Neuronal stem cell (in vitro differentiated cells): ENCODE results near the gene NUP188.

ENCODE experiments used
- DNase-seq: peaks from one replicate; pipeline ENCODE4 v3.0.0-alpha.2; 2013; ENCODE audit warnings: low spot score
- H2AFZ ChIP-seq: one replicate; pipeline ENCODE4 v1.6.1; 2013; ENCODE audit warnings: mild to moderate bottlenecking, low read length, inconsistent platforms
- H2AK5ac ChIP-seq: 2 replicates; pipeline ENCODE4 v1.6.1; 2013; ENCODE audit warnings: low read depth, mild to moderate bottlenecking, inconsistent platforms, low read length, moderate library complexity, mixed read lengths
- H2BK120ac ChIP-seq: 2 replicates; pipeline ENCODE4 v1.6.1; 2013; ENCODE audit warnings: low read depth, mild to moderate bottlenecking, inconsistent platforms, low read length, moderate library complexity, mixed read lengths
- H2BK12ac ChIP-seq: one replicate; pipeline ENCODE4 v1.6.1; 2013; ENCODE audit warnings: low read length, inconsistent platforms
- H2BK15ac ChIP-seq: 2 replicates; pipeline ENCODE4 v1.6.1; 2013; ENCODE audit warnings: mild to moderate bottlenecking, low read length, inconsistent platforms, mixed read lengths
- H2BK5ac ChIP-seq: one replicate; pipeline ENCODE4 v1.6.1; 2013; ENCODE audit warnings: inconsistent platforms, mild to moderate bottlenecking, low read length, moderate library complexity
- H3K14ac ChIP-seq: one replicate; pipeline ENCODE4 v1.6.1; 2013; ENCODE audit warnings: low read length, inconsistent platforms
- H3K18ac ChIP-seq: 2 replicates; pipeline ENCODE4 v1.6.1; 2013; ENCODE audit warnings: low read length, inconsistent platforms
- H3K23ac ChIP-seq: 2 replicates; pipeline ENCODE4 v1.6.1; 2013; ENCODE audit warnings: low read depth, mild to moderate bottlenecking, mixed read lengths, low read length, inconsistent platforms; ENCODE audit not compliant: poor library complexity
- H3K27ac ChIP-seq: replicated peaks from 3 replicates; pipeline ENCODE4 v1.5.1; 2013; ENCODE audit warnings: low read length, inconsistent platforms
- H3K27me3 ChIP-seq, 3 experiments: 2 replicates each; pipeline ENCODE4 v1.6.1; 2013; ENCODE audit warnings: low read length in 3 of 3, mild to moderate bottlenecking in 2 of 3, inconsistent platforms in 1 of 3, low read depth in 1 of 3, mixed read lengths in 1 of 3, moderate library complexity in 1 of 3; ENCODE audit not compliant: control insufficient read depth in 3 of 3, insufficient read depth in 3 of 3
- H3K36me3 ChIP-seq, 2 donors: replicated peaks in 1 of 2; 2 replicates each; pipeline ENCODE4 v1.6.1; 2013; ENCODE audit warnings: low read length in 2 of 2; ENCODE audit not compliant: control insufficient read depth in 2 of 2, insufficient read depth in 2 of 2
- H3K4ac ChIP-seq: 2 replicates; pipeline ENCODE4 v1.6.1; 2013; ENCODE audit warnings: inconsistent platforms, mild to moderate bottlenecking, low read length, moderate library complexity
- H3K4me1 ChIP-seq, 2 donors: 1 replicate in 1 of 2; 2 replicates in 1 of 2; pipeline ENCODE4 v1.6.1; 2013; ENCODE audit warnings: low read length in 2 of 2, low read depth in 1 of 2; ENCODE audit not compliant: control insufficient read depth in 2 of 2, insufficient read depth in 1 of 2
- H3K4me2 ChIP-seq: one replicate; pipeline ENCODE4 v1.6.1; 2013; ENCODE audit warnings: mild to moderate bottlenecking, low read length, inconsistent platforms; ENCODE audit not compliant: insufficient read depth, poor library complexity, severe bottlenecking
- H3K4me3 ChIP-seq, 2 donors: 2 replicates each; pipeline ENCODE4 v1.5.1; 2013; ENCODE audit warnings: low read length in 2 of 2, mild to moderate bottlenecking in 2 of 2, inconsistent platforms in 1 of 2, moderate library complexity in 1 of 2
- H3K79me1 ChIP-seq: one replicate; pipeline ENCODE4 v1.6.1; 2013; ENCODE audit warnings: low read depth, mild to moderate bottlenecking, inconsistent platforms, low read length, moderate library complexity
- H3K9ac ChIP-seq: one replicate; pipeline ENCODE4 v1.6.1; 2013; ENCODE audit warnings: mild to moderate bottlenecking, low read depth, low read length, inconsistent platforms; ENCODE audit not compliant: poor library complexity
- H3K9me3 ChIP-seq, 2 donors: replicated peaks in 1 of 2; 2 replicates each; pipeline versions ENCODE3 to v1.6.1; 2013; ENCODE audit warnings: low read length in 2 of 2, mild to moderate bottlenecking in 2 of 2, inconsistent platforms in 1 of 2, low read depth in 1 of 2, mixed read lengths in 1 of 2, moderate library complexity in 1 of 2; ENCODE audit not compliant: control insufficient read depth in 2 of 2, insufficient read depth in 1 of 2
- H4K8ac ChIP-seq: one replicate; pipeline ENCODE4 v1.6.1; 2013; ENCODE audit warnings: low read depth, mild to moderate bottlenecking, inconsistent platforms, low read length, moderate library complexity
- H4K91ac ChIP-seq: one replicate; pipeline ENCODE4 v1.6.1; 2013; ENCODE audit warnings: low read length, low read depth, mild to moderate bottlenecking, inconsistent platforms; ENCODE audit not compliant: poor library complexity
- WGBS, 2 donors: extraction: QIAGEN DNeasy Blood & Tissue Kit; methylation state at CpG; one replicate each; pipeline ENCODE4 v1.1.7; 2013; ENCODE audit warnings: missing lambda C conversion rate in 2 of 2, mixed read lengths in 1 of 2; ENCODE audit not compliant: insufficient read length in 2 of 2, insufficient replicate concordance in 1 of 2; ENCODE audit errors: extremely low coverage in 2 of 2; 5-methylcytosine and 5-hydroxymethylcytosine counted together

Gene NUP188

GRCh38 chr9:129021091-129021490, 73.6 kb downstream of the NUP188 start:
- Histone ChIP-seq H2AFZ (no peak overlapping the region), H2AK5ac (no peak overlapping the region), H3K4me3 (no peak overlapping the region), H3K36me3 (peaks cover 0 to 18% of the 10 kb centered on the region in 2 donors), H3K23ac (peak overlapping the region; percentile 11), H3K4me2 (no peak overlapping the region), H3K27ac (no peak overlapping the region), H3K27me3 (no peaks in the 10 kb centered on the region), H3K4ac (no peak overlapping the region), H3K18ac (no peak overlapping the region), H2BK15ac (no peak overlapping the region), H2BK12ac (no peak overlapping the region), H2BK5ac (no peak overlapping the region), H3K14ac (no peak overlapping the region), H4K8ac (no peak overlapping the region), H3K79me1 (peaks cover 7% of the 10 kb centered on the region), H2BK120ac (no peak overlapping the region), H3K4me1 (peaks cover 6 to 10% of the 10 kb centered on the region in 2 donors), H3K9ac (no peak overlapping the region), H3K9me3 (no peaks in the 10 kb centered on the region), H4K91ac (no peak overlapping the region)
- DNase-seq = no peak
- no CpG with 5 or more reads among the region's 8 CpGs for WGBS, 2 donors

- Histone ChIP-seq H2BK5ac (no peak overlapping the region), H3K4ac (no peak overlapping the region), H2BK120ac (no peak overlapping the region), H3K4me2 (no peak overlapping the region), H2BK15ac (no peak overlapping the region), H3K79me1 (peaks cover 10% of the 10 kb centered on the region), H2BK12ac (no peak overlapping the region), H3K36me3 (peaks cover 0 to 17% of the 10 kb centered on the region in 2 donors), H3K4me1 (peaks cover 15 to 18% of the 10 kb centered on the region in 2 donors), H3K18ac (no peak overlapping the region), H3K23ac (no peak overlapping the region), H3K14ac (no peak overlapping the region), H3K9ac (no peak overlapping the region), H3K9me3 (no peaks in the 10 kb centered on the region), H3K27me3 (no peaks in the 10 kb centered on the region), H2AK5ac (no peak overlapping the region), H3K4me3 (no peak overlapping the region), H4K8ac (no peak overlapping the region), H2AFZ (no peak overlapping the region), H4K91ac (no peak overlapping the region), H3K27ac (no peak overlapping the region)
- no peak for DNase-seq
- WGBS, 2 donors = no CpG with 5 or more reads among the region's 9 CpGs
Measured at GRCh38 chr9:129022037-129022436, 74.5 kb downstream of the NUP188 start.

- Histone ChIP-seq H3K27me3 (no peaks in the 10 kb centered on the region), H3K9me3 (no peaks in the 10 kb centered on the region), H2BK5ac (no peak overlapping the region), H3K27ac (no peak overlapping the region), H3K36me3 (peaks cover 0 to 10% of the 10 kb centered on the region in 2 donors), H3K4me1 (peaks cover 19 to 23% of the 10 kb centered on the region in 2 donors), H3K14ac (no peak overlapping the region), H3K9ac (peak overlapping the region; percentile 70), H4K91ac (no peak overlapping the region), H3K4me2 (no peak overlapping the region), H4K8ac (no peak overlapping the region), H2BK12ac (no peak overlapping the region), H2AK5ac (peak overlapping the region; percentile 7), H3K23ac (no peak overlapping the region), H2AFZ (no peak overlapping the region), H3K18ac (no peak overlapping the region), H2BK15ac (no peak overlapping the region), H3K4me3 (no peak overlapping the region), H2BK120ac (no peak overlapping the region), H3K4ac (no peak overlapping the region), H3K79me1 (peaks cover 20% of the 10 kb centered on the region)
- no peak for DNase-seq
- WGBS, 2 donors = no CpG with 5 or more reads among the region's 16 CpGs
Measured at GRCh38 chr9:129023036-129023907, 75.8 kb downstream of the NUP188 start.

DNA sequence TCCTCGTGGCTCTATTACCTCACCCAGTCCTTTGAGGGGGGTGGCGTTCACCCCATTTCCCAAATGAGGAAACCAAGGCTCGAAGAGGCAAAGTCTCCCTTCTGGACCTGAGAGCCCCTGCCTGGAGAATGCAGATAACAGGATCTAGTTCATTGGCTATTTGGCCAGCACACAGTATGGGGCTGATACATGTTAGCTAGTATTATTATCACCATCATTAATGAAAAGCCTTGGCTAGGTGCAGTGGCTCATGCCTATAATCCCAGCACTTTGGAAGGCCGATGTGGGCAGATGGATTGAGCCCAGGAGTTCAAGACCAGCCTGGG, 76.4 kb downstream of the NUP188 start:
- H2BK120ac ChIP-seq = no peak overlapping the region
- no peaks in the 10 kb centered on the region for H3K9me3 ChIP-seq
- no peak overlapping the region for H3K27ac ChIP-seq
- peaks cover 20% of the 10 kb centered on the region for H3K79me1 ChIP-seq
- peaks cover 23% of the 10 kb centered on the region in 2 donors for H3K4me1 ChIP-seq
- H3K23ac ChIP-seq = no peak overlapping the region
- peaks cover 0 to 8% of the 10 kb centered on the region in 2 donors for H3K36me3 ChIP-seq
- H3K4me3 ChIP-seq = no peak overlapping the region
- no peak overlapping the region for H3K4me2 ChIP-seq
- H3K14ac ChIP-seq = no peak overlapping the region
- no peak overlapping the region for H2BK5ac ChIP-seq
- no peak overlapping the region for H2BK15ac ChIP-seq
- H4K8ac ChIP-seq = no peak overlapping the region
- DNase-seq = no peak
- no peak overlapping the region for H3K18ac ChIP-seq
- no peak overlapping the region for H3K9ac ChIP-seq
- H2AK5ac ChIP-seq = peak overlapping the region; percentile 7
- no peaks in the 10 kb centered on the region for H3K27me3 ChIP-seq
- H2AFZ ChIP-seq = no peak overlapping the region
- no peak overlapping the region for H2BK12ac ChIP-seq
- WGBS, 2 donors = no CpG with 5 or more reads among the region's 4 CpGs
- H4K91ac ChIP-seq = no peak overlapping the region
- no peak overlapping the region for H3K4ac ChIP-seq
